CD4-positive, alpha-beta T cell treated with Interleukin-4 for 1 hour (primary cell): Measurements from ENCODE around the gene SEMA6B.

Experiments used
- DNase-seq, 2 donors: peaks; one replicate each; pipeline ENCODE4 v3.0.0-alpha.2; 2020 to 2022

SEMA6B gene

GRCh38 chr19:4586691-4587090 lies 27.2 kb upstream of the SEMA6B start:
- no peak for DNase-seq

GRCh38 chr19:4586245-4586644 lies 26.8 kb upstream of the SEMA6B start:
- DNase-seq: no peak

- DNase-seq: no peak
These were observed 26.1 kb upstream of the SEMA6B start for GRCh38 chr19:4585556-4585955.

GRCh38 chr19:4584670-4585460 lies 25.4 kb upstream of the SEMA6B start:
- DNase-seq: no peak

GRCh38 chr19:4583961-4584669 lies 24.6 kb upstream of the SEMA6B start:
- DNase-seq: no peak

GRCh38 chr19:4582980-4583842 lies 23.7 kb upstream of the SEMA6B start:
- no peak for DNase-seq

GRCh38 chr19:4581666-4582553 lies 22.4 kb upstream of the SEMA6B start:
- no peak for DNase-seq

- DNase-seq: no peak
These were observed 21.6 kb upstream of the SEMA6B start for GRCh38 chr19:4580961-4581665.

- DNase-seq: no peak
These were observed 20.8 kb upstream of the SEMA6B start for GRCh38 chr19:4580021-4580901.

GRCh38 chr19:4579389-4579788 lies 19.9 kb upstream of the SEMA6B start:
- DNase-seq: no peak

- no peak for DNase-seq
These were observed 19.2 kb upstream of the SEMA6B start for GRCh38 chr19:4578552-4579248.

- DNase-seq: no peak
These were observed 17.7 kb upstream of the SEMA6B start for GRCh38 chr19:4577020-4577782.

- peak; percentile 63 for DNase-seq
These were observed 16.8 kb upstream of the SEMA6B start for GRCh38 chr19:4576016-4576933.

GRCh38 chr19:4575267-4576015 lies 16.0 kb upstream of the SEMA6B start:
- DNase-seq: no peak

- no peak for DNase-seq
These were observed 14.2 kb upstream of the SEMA6B start for GRCh38 chr19:4573682-4574081.

- DNase-seq: no peak
These were observed 11.9 kb upstream of the SEMA6B start for GRCh38 chr19:4571305-4571917.

GRCh38 chr19:4570916-4571304 lies 11.4 kb upstream of the SEMA6B start:
- no peak for DNase-seq
